BE2C (cell line): ENCODE results near the gene CFAP100.

ENCODE experiments used
- DNase-seq: peaks from one replicate; pipeline ENCODE4 v3.0.0-alpha.2; 2020
- H3K27me3 ChIP-seq: fragments of 250-450 bp; sonication (Bioruptor Pico); 2 replicates; pipeline ENCODE4 v1.5.1; 2020; ENCODE audit warnings: mild to moderate bottlenecking
- H3K36me3 ChIP-seq: fragments of 250-450 bp; sonication (Bioruptor Pico); 2 replicates; pipeline ENCODE4 v1.5.1; 2020; ENCODE audit warnings: mild to moderate bottlenecking
- H3K4me1 ChIP-seq: fragments of 250-450 bp; sonication (Bioruptor Pico); 2 replicates; pipeline ENCODE4 v1.5.1; 2020
- H3K4me3 ChIP-seq: 2 replicates; pipeline ENCODE4 v1.5.1; 2011; ENCODE audit warnings: low read depth, low read length
- H3K9me3 ChIP-seq: fragments of 250-450 bp; sonication (Bioruptor Pico); 2 replicates; pipeline ENCODE4 v1.5.1; 2020
- CTCF ChIP-seq: IDR thresholded peaks from 2 replicates; pipeline ENCODE4 v1.5.1; 2012; ENCODE audit warnings: mild to moderate bottlenecking, low read depth, low read length

Gene CFAP100

DNA sequence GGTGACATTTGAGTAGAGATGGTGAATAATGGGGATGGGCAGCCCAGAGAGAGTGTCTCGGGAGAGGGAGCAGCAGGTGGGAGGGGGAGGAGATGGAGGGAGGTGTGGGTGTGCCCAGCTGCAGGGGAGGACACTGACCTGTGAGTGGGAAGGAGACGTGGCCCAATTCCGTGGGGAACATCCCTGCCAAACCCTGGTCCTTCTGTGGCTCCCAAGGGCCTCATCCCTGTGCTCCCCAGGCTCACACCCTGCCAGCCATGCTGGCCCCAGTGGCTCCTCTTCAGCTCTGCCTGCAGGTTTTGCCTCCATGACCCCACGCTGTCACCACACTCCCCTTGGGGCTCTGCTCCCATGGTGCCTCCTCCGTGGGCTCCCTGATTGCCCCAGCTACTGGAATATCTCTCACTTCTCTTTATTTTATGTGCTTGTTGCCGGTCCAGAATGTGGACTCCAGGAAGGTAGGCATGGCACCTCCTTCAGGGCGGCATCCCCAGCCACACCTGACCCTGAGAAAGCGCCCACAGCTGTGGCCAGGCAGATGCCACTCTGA lies 7.0 kb downstream of the CFAP100 start:
- Histone ChIP-seq H3K27me3 (no peaks in the 10 kb centered on the region), H3K4me3 (no peak overlapping the region), H3K9me3 (no peaks in the 10 kb centered on the region), H3K36me3 (no peaks in the 10 kb centered on the region), H3K4me1 (no peaks in the 10 kb centered on the region)
- no peak for TF ChIP-seq CTCF
- no peak for DNase-seq

DNA sequence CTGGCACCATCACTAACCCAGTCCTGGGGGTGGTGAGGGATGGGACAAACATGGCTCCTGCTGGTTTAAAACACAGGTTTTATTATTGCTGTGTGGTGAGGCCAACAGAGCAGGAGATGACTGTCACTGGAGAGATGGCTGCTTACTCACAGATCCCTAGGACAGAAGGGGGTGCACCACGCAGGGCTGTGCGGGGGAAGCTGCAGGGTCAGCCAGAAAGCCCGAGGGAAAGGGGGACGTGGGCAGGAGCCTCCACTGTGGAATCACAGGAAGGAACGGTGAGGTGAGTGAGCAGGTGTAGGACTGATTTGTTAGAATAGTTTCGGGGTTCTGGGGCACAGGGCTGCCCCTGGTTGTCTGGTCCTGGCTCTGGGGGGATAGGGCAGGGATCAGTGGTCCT lies 7.5 kb downstream of the CFAP100 start:
- H3K9me3 ChIP-seq, result no peaks in the 10 kb centered on the region
- no peaks in the 10 kb centered on the region for H3K36me3 ChIP-seq
- DNase-seq, result no peak
- TF ChIP-seq CTCF, result no peak
- H3K4me1 ChIP-seq, result no peaks in the 10 kb centered on the region
- no peak overlapping the region for H3K4me3 ChIP-seq
- no peaks in the 10 kb centered on the region for H3K27me3 ChIP-seq

DNA sequence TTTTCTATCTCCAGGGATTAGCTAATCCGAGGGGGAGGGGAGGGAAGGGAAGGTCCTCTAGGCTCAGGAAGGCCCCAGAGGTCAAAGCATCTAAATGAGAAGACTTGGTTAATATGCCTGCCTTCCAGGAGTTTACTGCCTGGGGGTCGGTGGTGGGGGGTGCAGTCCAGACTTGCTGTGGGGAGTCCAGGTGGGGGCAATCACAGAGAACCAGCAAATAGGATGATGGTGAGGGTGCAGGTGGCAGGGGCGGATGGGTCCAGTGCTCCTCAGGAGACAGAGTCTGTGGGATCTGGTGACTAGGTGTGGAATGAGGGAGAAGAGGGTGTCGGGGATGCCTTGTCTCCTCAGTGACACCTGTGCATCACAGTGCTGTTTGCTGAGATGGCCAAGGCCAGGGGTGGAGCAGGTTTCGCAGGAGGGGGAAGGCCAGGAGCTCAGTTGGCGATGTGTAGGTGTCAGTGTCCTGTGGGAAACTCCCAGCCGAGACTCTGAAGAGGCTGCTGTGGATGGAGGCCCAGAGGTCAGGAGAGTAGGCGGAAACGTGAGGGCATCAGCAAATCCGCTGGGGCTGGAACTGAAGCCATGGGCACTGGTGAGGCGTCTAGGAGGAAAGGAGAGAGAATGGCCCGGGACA lies 8.1 kb downstream of the CFAP100 start:
- Histone ChIP-seq H3K4me1 (no peaks in the 10 kb centered on the region), H3K4me3 (no peak overlapping the region), H3K9me3 (no peaks in the 10 kb centered on the region), H3K27me3 (no peaks in the 10 kb centered on the region), H3K36me3 (no peaks in the 10 kb centered on the region)
- no peak for TF ChIP-seq CTCF
- DNase-seq, result no peak

DNA sequence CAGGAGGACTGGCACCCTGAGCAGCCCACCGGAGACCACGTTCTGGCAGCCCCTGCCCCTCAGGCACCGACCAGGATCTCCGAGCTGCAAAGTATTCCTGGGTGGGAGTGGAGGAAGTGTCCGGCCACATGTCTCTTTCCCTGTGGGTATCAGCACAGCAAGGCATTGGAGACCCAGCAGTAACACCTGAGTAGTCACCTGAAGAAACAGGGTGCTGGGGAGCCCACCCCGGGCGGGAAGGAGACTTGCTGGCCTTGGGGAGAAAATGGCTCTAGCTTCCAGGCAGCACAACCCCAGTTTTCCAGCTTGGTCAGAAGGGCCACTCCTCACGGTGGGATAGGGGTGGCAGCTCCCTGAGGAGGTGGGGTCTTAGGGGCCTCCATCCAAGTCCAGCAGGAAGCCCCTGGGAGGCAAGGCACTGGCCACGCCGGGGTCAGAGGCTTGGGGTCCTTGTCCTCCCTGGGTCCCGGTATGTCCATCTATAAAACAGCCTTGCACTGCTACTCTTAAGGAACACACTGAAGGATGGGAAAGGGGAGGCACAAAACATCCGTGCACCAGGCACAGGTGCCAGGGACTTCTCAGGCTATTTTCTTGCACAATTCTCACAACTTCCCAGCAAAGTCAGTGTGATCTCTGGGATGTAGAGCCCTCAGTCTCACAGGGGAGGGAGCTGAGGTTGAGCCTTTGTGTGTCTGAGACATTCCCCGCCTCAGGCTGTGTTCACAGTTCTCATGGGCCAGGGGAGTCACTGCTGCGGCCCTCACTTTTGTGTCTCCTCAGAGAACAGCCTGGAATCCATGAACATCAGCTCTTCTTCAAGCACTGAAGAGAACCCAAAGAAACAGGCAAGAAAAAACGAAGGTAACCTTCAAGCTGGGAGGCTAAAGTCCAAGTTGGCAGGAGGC lies 11.9 kb downstream of the CFAP100 start:
- Histone ChIP-seq H3K9me3 (no peaks in the 10 kb centered on the region), H3K27me3 (no peaks in the 10 kb centered on the region; the same call in 1 of the 2 replicates), H3K4me3 (no peak overlapping the region), H3K36me3 (no peaks in the 10 kb centered on the region), H3K4me1 (no peaks in the 10 kb centered on the region)
- DNase-seq, result no peak
- TF ChIP-seq CTCF, result no peak

DNA sequence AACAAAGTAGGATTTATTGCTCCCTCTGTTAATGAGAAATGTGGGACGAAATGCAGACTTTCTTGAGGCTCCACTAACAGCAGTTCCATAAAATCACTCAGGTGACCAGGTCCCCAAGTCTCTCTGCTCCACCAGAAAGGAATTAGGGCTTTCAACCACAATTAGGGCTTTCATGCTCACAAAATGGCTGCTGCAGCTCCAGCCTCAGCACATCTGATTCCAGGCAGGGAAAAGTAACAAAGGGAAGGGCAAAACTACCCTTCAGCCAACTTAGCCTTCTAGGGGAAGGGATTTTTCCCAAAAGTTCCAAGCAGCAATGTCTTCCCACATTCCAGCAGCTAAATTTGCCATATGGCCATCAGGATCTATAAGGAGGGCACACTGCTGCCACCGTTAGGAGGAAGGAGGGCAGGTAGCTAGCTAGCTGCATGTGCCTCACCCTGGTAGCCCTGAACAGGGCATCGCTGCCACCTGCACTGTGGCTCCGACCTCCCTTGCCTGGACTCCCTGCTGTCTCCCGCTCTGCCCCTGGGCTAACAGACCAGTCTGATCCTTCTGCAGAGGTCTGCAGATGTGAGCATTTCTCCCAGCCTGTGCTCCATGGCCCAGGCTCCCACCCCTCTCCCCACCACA lies 12.8 kb downstream of the CFAP100 start:
- DNase-seq, result no peak
- no peak for TF ChIP-seq CTCF
- Histone ChIP-seq H3K9me3 (no peaks in the 10 kb centered on the region), H3K36me3 (no peaks in the 10 kb centered on the region), H3K27me3 (no peaks in the 10 kb centered on the region; the same call in 1 of the 2 replicates), H3K4me1 (no peaks in the 10 kb centered on the region), H3K4me3 (no peak overlapping the region)
